TTC549 (cell line): ENCODE data around the gene DCX.

ENCODE experiments used
- FAIRE-seq: peaks from 2 replicates; lab custom pipeline; 2012; peaks lifted over from hg19 to GRCh38; lab: Jason Lieb, UNC

DCX gene

DNA sequence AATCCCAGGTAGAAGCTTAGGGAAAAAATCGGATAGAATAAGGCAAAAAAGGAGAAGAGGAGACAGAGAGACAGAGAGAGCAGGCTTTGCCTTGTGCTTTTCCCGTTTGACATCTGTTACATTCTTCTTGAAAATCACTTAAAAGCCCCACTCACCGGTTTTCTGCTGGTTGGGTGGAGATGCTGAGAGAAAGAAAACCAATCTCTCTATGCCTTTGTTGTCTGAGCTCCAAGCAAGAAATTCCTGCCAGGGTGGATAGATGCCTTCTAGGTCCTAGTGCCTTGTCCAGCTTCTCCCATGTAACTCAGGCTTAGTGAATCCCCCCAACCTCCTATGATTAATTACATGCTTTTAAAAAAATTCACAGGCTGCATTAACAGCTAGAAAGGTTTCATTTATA lies at the start of gene DCX:
DCX (minus strand) TSS at position 210 of the 400 bp plus-strand sequence. CDS start 1,794 bp downstream, outside the sequence.
- no peak for FAIRE-seq

DNA sequence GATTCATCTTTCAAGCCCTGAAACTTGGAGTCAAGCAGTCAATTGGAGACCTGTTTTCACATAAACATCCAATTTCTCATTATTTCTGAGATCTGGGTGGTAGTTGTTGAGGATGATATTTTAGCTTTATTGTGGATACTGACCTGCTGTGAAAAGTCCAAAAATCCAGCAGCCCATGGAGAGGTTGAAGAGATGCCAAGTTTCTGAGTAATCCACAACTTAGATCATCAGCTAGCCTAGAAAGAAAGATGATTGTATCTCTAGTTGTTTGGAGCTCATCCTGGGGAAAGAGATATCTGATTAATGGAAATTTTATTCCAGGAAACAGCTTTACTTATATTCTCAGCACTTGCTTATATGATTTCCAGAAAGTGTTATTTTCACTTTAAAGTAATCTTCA lies 48.6 kb upstream of the DCX start:
- FAIRE-seq, result no peak

DNA sequence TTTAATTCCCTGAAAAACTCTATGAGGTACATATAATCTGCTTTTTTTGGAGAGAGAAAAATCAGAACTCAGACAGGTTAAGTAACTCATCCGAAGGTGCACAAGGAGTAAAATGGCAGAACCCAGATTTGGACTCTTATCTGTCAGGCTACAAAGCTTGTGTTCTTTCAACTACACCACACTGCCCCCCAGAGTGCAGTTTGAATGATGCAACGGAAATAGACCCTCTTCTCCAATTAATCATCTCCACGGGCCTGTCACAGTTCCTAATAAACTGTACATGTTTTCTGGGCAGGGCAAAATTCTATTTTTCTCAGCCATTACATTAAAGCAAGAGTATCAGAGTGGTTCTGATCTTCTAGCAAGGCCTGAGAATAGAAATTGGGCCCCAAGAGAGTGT lies 35.3 kb upstream of the DCX start:
- FAIRE-seq, result no peak

DNA sequence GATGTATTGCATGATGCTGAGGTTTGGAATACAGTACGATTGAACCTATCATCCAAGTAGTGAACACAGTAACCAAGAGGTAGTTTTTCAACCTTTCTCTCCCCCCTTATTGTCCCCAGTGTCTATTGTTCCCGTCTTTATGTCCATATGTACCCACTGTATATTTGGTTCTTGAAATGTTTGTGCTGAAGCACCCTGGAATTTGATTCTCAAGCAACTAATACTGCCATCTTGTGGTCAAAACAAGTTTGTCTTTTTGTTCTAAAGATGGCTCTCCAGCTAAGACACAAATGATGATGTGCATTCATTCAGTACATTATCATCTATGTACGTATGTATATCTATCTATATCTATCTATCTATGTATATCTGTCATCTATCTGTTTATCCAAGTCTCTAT lies 33.5 kb upstream of the DCX start:
- peak; percentile 88 for FAIRE-seq

DNA sequence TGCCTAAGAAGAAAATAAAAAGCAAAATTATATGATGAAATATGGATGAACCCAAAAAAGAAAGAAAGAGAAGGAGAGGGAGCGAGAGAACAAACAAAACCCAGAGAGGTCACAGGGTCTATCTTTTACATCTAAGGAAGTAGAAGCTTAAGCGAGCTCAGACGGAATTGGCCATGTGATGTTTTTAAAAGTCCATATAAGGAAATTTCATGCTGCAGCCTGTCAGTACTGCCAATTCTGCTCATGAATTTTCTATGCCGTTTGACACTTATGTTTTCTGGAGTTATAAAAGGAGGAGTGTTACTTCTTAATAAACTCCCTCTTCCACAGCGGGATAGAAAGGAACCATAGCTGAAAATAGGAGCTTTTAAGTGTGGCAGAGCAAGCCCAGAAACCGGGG lies 32.9 kb upstream of the DCX start:
- no peak for FAIRE-seq

DNA sequence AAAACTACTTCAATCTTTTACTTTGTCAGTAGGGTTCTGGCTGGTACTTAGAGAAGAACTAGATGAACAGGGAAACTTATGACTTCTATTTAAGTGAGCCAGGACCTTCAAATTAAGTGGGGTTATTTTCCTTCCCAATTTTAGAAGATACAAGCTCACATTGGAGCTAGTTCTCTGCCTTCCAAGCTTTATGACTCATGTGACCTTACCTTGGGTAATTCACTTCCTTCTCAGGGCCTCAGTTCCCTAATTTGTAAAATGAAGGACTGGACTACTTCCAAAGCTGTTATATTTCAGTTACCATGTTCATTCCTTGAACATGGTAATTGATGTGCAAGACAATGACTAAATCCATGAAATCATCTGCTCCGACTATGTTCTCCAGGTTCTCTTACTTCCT lies 32.0 kb upstream of the DCX start:
- FAIRE-seq, result no peak

DNA sequence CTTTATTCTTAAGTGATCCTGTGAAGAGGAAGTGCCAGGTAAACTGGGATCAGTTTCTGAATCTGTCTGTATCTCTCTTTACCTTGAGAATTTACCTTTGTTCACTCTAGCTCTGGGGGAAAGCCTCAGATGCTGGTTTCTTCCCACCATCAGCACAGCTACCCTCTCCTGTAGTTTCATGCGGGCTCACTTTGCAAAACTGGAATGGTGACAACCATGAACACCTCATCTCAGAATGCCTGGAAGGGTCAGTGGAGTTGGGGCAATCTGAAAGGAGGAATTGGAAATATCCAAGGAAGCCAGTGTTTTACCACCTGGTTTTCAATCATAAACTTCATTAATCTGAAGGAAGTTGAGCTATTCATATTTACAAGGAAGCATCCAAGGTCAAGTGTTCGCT lies 30.8 kb upstream of the DCX start:
- no peak for FAIRE-seq

DNA sequence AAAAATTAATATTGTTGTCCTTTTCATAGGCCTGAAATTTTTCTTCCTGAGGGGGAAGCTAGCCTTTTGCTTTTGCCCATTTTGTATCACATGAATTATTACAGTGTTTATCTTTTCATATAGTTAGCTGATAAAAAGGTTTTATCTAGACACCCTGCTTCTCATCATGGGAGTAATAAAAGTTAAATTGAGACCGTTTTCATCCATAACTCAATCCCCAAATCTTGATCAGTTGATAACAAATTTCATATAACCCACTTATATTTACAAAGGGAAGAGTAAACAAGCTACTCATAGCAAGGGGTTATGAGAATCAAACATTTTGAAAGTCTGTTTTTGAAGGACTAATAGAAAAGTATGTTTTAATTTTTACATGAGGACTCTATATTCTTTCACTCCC lies 23.5 kb upstream of the DCX start:
- no peak for FAIRE-seq

DNA sequence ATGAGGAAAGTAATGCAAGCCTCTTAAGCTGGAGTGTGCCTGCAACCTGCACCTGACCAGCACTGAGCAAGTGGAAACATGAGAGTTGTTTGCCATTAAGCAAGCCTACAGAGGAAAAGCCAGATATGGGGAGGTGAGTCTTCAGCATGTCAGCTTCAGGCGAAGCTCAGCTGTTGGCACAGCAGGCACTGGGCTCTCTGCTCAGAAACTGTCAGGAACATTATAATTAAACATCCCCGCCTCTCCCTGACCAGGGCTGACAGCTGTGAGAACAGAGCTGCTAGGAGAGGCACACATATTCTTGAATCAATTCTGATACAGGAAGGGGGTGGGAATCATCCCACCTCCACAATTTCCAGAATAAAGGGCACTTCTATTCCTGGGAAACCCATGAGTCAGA lies 19.0 kb upstream of the DCX start:
- no peak for FAIRE-seq

DNA sequence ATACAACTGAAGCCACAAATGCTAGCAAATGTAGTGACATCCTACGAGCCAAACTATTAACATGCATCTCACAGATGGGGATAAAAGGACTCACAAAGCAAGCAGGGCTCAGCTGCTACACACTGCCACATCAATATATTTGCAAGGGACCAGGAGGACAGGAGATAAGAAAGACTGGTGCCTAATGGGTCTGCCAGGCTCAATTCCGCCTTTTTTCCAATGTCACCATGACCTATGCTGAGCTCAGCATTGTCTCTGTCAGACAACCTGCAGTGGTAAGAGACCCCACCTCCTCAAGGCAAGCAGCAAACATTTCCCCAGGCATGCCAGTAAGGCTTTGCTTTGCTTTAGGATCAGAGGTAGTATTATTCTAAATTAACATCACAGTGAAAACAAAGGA lies 435 bp downstream of the DCX start:
- FAIRE-seq, result no peak

DNA sequence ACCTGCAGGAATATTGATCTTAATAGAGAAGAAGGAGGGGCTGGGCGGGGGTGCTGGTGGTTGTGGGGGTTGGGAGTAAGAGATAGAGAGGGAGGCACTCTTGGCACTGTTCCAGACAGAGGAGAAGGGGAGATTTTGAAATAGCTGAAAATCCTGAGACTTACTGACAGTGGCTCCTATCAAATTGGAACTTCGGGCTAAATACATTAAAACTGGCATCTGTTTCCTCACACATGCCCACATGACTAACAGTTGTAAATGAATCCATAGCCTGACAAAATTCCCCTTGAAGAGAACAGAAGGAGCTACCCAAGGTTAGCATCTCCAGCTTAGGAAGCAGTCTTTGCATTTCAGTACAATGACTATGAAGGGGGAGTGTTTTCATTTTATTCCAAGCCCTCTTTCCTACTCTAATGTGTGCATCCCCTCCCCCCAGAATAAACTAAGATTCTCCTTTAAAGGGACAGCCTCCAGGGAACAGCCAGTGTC lies 1.4 kb downstream of the DCX start:
- no peak for FAIRE-seq

DNA sequence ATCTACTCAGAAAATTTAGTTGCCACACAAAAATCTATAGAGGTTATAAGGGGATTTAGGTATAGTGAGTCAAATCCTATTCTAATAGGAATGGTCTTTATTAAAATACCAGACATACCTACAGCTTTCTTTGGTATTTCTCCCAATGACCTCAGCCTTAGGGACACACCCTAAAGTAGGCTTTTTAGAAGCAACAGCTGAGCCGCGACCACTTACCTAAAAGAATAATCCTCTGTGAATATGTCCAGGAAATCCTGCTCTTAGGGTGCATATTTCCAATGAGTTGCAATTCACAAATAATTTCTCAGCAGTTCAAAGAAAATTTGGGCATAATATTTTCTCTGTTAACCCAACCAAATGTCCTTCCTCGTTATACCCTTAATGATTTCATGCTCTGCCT lies 2.7 kb downstream of the DCX start:
- no peak for FAIRE-seq

DNA sequence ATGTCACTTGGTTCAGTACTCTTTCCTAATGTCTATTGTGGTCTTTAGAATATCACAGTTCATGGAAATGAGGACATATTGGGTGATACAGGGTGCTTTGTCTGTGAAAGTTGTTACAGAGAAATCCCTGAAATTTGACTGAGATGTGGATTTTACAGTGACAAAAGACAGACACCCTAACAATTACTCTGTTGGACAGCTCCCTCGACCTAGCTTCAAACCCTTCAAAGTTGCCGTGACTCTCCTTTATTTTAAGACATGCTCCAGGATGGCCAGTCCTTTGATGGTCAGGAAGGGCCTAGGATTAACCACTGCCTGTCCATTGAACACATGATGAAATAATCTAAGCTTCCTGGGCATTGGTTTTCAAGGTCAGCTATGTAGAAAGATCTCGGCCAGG lies 4.0 kb downstream of the DCX start:
- no peak for FAIRE-seq

DNA sequence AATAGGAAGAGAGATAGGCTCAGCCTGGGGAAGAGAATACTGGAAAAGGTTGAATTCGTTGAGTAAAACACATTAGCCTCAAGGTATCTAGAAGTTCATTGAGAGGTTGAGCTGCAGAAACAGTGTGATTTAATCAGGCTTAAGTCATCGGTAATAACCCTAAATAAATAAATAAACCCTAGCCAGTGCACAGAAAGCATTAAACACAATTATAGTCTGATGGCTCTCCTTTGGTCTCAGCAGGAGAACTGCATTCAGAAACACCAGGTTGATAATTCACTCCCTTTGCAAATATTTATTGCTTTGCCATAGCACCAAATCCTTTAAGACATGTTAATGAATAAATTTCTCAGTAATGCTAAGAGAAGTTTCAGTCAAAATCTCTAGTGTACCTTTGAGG lies 9.6 kb downstream of the DCX start:
- FAIRE-seq, result no peak

DNA sequence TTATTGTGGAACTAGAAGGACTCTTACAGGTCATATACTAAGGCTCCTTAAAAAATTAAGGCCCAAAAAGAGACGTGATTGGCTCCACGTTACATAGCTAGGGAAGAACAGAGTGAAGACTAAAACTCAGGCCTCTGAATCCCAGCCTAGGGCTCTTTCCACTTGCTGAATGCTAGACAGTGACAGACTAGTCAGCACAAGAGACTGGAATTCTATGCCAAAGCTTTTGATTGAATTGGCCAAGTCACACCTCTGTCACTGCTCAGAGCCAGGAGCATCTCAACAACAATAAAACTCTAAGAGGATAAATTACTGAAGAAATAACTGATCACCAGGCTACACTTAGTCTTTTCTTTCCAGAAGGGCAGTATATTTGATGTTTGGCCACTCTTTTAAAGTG lies 16.8 kb downstream of the DCX start:
- FAIRE-seq, result no peak

DNA sequence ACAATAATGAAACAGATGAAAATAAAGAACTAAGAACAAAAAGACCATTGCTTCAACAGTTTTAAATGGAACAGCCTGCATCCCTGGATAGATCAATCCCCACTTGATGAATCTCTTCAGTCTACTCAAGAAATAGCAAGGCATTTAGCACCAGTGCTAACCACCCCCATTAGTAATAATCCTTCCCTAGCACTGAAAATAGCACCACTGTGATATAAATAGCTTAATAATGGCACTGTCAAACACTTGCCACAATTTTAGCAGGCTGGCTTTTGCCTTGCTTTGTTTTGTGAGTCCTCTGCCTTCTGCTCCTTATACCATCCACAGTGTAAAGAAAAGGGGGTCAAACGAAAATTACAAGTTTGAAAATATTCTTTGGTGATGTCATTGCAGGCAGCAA lies 17.4 kb downstream of the DCX start:
- no peak for FAIRE-seq

DNA sequence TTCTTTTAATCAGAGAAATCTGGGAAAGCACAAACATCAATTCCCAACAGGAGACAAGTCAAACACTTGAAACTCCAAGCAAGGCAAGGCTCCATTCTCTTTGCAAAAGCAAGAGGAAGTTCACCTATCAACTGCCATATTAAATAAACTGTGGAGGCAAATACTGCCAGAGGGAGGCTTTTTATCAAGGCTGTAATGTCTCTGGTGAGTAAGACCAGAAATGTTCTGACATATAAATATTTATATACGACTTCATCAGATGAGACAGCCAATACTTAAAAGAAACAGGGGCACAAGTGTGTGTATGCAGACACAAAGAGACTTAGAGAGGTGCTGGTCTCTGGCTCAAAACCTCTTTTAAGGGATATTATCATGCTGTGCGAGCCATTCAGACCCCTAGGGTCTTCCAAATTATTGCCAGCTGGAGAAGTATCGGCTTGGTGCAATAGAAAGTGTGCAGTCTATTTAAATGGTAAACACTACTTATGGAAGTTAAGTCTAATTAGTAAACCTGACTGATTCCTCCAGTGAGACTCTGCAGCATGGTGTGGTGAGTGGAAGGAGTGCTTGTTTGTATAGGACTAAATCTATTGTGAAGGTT lies 24.4 kb downstream of the DCX start:
- FAIRE-seq, result no peak

DNA sequence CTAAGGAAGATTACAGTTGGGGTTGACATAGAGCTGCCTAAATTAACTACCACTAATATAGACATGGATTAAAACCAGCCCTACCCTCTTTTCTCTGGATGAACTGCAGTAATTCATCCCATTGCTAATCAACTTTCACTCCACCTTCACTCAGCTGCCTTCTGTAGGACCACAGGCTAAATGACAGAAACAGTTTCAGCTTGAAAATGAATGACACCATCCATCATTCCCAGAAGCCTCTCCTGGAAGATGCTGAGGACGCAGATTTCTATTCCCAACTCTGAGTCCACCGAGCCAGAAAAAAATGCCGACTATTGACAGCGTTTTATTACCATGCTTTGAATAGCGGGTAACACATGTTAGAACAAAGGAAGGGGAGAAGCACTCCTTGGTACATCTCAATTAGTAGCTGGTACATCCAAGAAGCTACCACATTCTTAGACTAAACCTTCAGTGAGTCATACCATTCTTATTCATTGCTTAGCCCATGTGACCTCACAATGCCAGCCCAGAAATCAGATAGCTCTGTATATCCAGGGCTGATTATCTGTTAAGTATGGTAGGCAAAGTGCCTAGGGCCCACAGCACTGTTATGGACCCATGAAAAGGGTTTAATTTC lies 25.3 kb downstream of the DCX start:
- no peak for FAIRE-seq

DNA sequence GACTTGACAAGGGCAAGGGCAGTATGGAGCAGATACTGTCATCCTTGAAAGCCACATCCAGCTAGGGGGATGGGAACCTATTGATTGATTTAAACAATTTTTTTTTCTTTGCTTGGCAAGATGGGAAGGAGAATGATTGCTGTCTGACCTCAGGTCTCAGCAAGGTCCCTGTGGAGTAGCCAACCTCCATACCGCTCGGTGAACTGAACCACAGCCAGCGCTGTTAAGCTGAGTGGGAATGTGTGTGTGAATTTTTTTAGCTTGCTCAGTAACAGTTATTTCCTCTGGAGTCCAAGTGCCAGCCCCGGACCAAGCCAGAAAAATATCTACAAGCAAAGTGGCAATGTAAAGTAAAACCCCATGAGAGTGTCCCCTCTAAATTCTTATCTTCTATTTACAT lies 25.9 kb downstream of the DCX start:
- no peak for FAIRE-seq

DNA sequence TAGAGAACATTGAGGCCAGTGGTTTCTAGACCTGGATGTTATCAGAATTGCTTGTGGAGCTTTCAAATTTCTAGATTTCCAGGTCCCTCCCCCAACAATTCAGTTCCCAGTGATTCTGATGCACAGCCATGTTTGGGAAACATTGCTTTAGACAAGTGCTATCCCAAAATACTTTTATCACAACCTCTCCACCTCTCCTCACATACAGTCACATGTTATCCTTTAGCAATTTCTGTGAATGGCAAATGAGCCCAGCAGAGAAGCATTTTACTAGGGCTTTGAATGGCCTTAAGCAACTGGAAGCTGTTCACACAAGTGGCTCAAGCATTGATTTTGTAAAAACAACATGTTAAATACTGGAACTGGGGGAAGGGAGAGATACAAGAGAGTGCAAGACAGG lies 29.7 kb downstream of the DCX start:
- no peak for FAIRE-seq

DNA sequence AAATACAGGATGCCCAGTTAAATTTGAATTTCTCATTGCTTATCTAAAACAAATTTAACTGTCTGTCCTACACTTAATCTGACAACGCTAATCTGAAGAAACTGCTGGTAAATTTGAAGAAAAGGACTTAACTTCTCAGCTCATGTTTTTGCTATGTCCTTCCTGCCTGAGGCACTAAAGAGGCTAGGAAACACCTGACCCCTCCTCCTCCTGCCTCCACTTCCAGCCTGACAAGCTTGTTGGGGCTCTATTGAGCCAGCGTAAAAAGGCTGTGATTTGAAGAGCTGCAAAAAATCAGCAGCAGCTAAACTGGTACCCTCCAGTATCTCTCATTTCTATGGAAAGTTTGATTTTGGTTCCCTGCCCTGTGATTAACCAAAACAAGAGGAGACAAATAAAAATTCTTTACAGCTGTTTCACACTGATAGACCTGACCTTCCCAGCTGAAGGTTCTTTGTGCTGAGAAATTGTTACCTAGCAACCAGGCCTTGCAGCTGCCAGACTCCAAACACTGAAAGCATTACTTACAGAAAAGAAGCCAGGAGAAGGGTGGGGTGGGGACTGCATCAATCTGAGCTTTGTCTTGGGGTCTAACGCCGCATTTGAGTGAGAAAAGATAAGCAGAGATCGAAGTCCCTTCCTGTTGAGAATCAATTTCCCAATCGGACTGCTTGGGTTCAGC lies 35.0 kb downstream of the DCX start:
- no peak for FAIRE-seq

DNA sequence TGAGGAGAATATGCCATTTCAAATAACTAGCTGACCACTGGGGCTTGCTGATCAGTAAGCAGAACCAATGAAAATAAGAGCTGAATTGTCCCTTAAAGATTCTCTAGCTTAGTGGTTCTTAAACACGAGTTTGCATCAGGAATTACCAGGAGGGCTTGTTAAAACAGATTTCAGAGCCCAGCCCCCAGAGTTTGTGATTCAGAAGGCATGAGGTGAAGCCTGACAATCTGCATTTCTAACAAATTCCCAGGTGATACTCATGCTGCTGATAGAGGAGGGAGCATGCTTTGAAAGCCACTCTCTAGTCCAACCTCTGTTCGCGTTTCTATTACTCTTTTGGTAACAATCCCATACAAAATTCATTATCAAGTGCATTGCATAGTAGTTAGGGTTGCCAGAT lies 35.5 kb downstream of the DCX start:
- FAIRE-seq, result no peak

DNA sequence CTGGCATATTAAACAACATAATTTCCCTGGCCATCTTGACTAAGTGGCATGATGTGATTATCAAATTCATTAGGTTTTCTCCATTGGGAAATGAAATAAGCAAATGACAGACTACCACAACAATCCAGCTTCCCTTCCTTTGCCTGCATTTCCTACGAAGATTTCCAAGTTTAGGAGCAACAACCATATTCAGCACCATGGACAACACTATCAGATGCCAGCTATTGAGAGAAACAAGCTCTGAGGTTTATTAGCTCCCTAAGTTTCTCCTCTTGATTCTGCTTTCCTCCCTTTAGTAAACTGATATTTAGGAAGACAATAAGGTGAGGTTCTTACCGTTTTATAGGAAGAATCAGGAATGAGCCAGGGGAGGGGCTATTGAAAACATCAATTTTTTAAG lies 36.2 kb downstream of the DCX start:
- no peak for FAIRE-seq

DNA sequence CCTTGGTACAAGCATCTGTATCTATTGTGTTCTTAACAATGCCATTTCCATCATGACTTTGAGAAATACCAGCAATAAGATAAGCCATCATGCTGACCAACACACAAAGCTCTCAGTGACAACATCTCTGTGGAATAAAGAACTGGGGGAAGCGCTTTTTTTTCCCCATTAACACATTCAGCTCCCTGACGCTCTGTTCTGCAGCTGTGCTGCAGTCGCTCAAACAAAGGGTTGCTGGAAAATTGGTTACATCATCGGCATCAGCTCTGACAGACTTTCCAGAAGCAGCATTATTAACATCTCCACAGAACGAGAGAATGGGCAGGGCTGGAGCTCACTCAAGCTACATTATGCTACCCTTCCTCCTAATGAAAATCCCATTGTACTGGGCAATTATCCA lies 39.9 kb downstream of the DCX start:
- no peak for FAIRE-seq
